Endothelial cell of umbilical vein (primary cell): Measurements from ENCODE around the gene C10orf105. TPM values are rescaled to one million over a fixed set of nuclear protein-coding genes. Genes with fewer than 3 reads are reported as not detected.

ENCODE experiments used
- BruUV-seq: library from RNA; stranded (reverse); fragments of 400-500 nt; replicated peaks from 2 replicates; lab custom pipeline; 2021; lab: Mats Ljungman, UMichigan
- CTCF ChIA-PET: fragments of 300-600, 350-600 bp; sonication (Branson Sonifier 250); formaldehyde crosslinking; loops from one replicate; lab custom pipeline; 2021; ENCODE audit warnings: antibody characterized with exemption, inconsistent platforms; lab: Charles Lee
- POLR2A ChIA-PET: fragments of 300-600, 350-600 bp; sonication (Branson Sonifier 250); formaldehyde crosslinking; loops from one replicate; lab custom pipeline; 2021; ENCODE audit warnings: antibody characterized with exemption, inconsistent platforms; lab: Charles Lee
- DNase-seq: peaks from one replicate; pipeline ENCODE4 v3.0.0-alpha.2; 2011; ENCODE audit warnings: low read depth, low spot score
- FAIRE-seq: peaks from 2 replicates; lab custom pipeline; 2011; peaks lifted over from hg19 to GRCh38; lab: Jason Lieb, UNC
- H2AFZ ChIP-seq: 2 replicates; pipeline ENCODE4 v1.6.0; 2012; ENCODE audit warnings: low read depth, low read length, control low read depth, inconsistent platforms
- H3K27ac ChIP-seq: 2 replicates; pipeline ENCODE4 v1.5.1; 2011; ENCODE audit warnings: low read depth, mild to moderate bottlenecking, control low read depth, low read length, moderate library complexity; ENCODE audit not compliant: insufficient read depth
- H3K27me3 ChIP-seq, 2 experiments: 2 replicates each; pipeline versions ENCODE4 v1.6.0 to v1.6.1; 2011; ENCODE audit warnings: low read length in 2 of 2, mixed read lengths in 1 of 2; ENCODE audit not compliant: control insufficient read depth in 2 of 2, insufficient read depth in 2 of 2
- H3K36me3 ChIP-seq, 2 experiments: 2 replicates in 1 of 2; 3 replicates in 1 of 2; pipeline ENCODE4 v1.5.1; 2011; ENCODE audit warnings: low read length in 2 of 2, mild to moderate bottlenecking in 1 of 2, moderate library complexity in 1 of 2; ENCODE audit not compliant: control insufficient read depth in 2 of 2, insufficient read depth in 2 of 2; ENCODE audit errors: extremely low read depth in 1 of 2
- H3K4me1 ChIP-seq: 3 replicates; pipeline ENCODE4 v1.5.1; 2011; ENCODE audit warnings: mild to moderate bottlenecking, low read length; ENCODE audit not compliant: control insufficient read depth, insufficient read depth; ENCODE audit errors: extremely low read depth
- H3K4me2 ChIP-seq: 2 replicates; pipeline ENCODE4 v1.6.1; 2011; ENCODE audit warnings: low read length, control low read depth, mixed read lengths; ENCODE audit not compliant: insufficient read depth
- H3K4me3 ChIP-seq, 3 experiments: fragments of 200-600 bp in 1 of 3; sonication (generic), shearing (Covaris generic) in 1 of 3; replicated peaks in 1 of 3; 2 replicates each; pipeline ENCODE4 v1.5.1; 2011 to 2016; ENCODE audit warnings: control low read depth in 3 of 3, low read length in 3 of 3, mild to moderate bottlenecking in 2 of 3, inconsistent platforms in 1 of 3, low read depth in 1 of 3, moderate library complexity in 1 of 3; ENCODE audit not compliant: insufficient read depth in 1 of 3
- H3K79me2 ChIP-seq: 2 replicates; pipeline ENCODE4 v1.6.0; 2012; ENCODE audit warnings: low read length, inconsistent platforms; ENCODE audit not compliant: control insufficient read depth, insufficient read depth
- H3K9ac ChIP-seq: replicated peaks from 2 replicates; pipeline ENCODE3; 2011; ENCODE audit warnings: low read length, control low read depth; ENCODE audit not compliant: insufficient read depth; ENCODE audit errors: extremely low read depth
- H3K9me1 ChIP-seq: replicated peaks from 3 replicates; pipeline ENCODE4 v1.6.0; 2011; ENCODE audit warnings: mild to moderate bottlenecking, low read length; ENCODE audit not compliant: control insufficient read depth, insufficient read depth; ENCODE audit errors: extremely low read depth
- H3K9me3 ChIP-seq: replicated peaks from 2 replicates; pipeline ENCODE4 v1.5.1; 2012; ENCODE audit warnings: low read length, inconsistent platforms; ENCODE audit not compliant: control insufficient read depth, insufficient read depth
- H4K20me1 ChIP-seq: replicated peaks from 2 replicates; pipeline ENCODE3; 2011; ENCODE audit warnings: mild to moderate bottlenecking, low read length; ENCODE audit not compliant: control insufficient read depth, insufficient read depth; ENCODE audit errors: extremely low read depth
- EZH2 ChIP-seq: IDR thresholded peaks from 2 replicates; pipeline ENCODE4 v1.6.1; 2012; ENCODE audit warnings: borderline replicate concordance, low read depth, mild to moderate bottlenecking, moderate library complexity, low read length, inconsistent platforms; ENCODE audit not compliant: severe bottlenecking
- FOS ChIP-seq: IDR thresholded peaks from 2 replicates; pipeline ENCODE4 v1.6.1; 2011; ENCODE audit warnings: mild to moderate bottlenecking, low read length, moderate library complexity, borderline replicate concordance; ENCODE audit not compliant: insufficient read depth
- GATA2 ChIP-seq: IDR thresholded peaks from 2 replicates; pipeline ENCODE4 v1.7.0; 2011; ENCODE audit warnings: low read depth, mild to moderate bottlenecking, moderate library complexity, mixed read lengths, low read length; ENCODE audit not compliant: insufficient read length, insufficient read depth
- JUN ChIP-seq: IDR thresholded peaks from 2 replicates; pipeline ENCODE4 v1.6.1; 2011; ENCODE audit warnings: borderline replicate concordance, low read depth; ENCODE audit not compliant: insufficient read length, insufficient read depth
- MYC ChIP-seq: IDR thresholded peaks from one replicate; pipeline ENCODE4 v1.6.1; 2011; ENCODE audit warnings: mild to moderate bottlenecking, low read depth, low read length
- POLR2A ChIP-seq: IDR thresholded peaks from 2 replicates; pipeline ENCODE4 v1.6.1; 2012; ENCODE audit warnings: low read depth, mild to moderate bottlenecking, control low read depth, low read length
- dilution Hi-C: fragments of 300-500 bp; cut with MboI; formaldehyde crosslinking; loops from one replicate; pipeline ENCODE4 v1.15.0; 2019; ENCODE audit warnings: low sequenced_read_pairs; ENCODE audit not compliant: extremely low pct_ligation_motif_present
- intact Hi-C: fragments of 100-400 bp; cut with micrococcal nuclease; formaldehyde crosslinking; loops from one replicate; pipeline ENCODE4 v1.10.0; 2022
- polyA plus RNA-seq, 4 experiments: library from polyadenylated mRNA; depleted of rRNA in 3 of 4; stranded (reverse) in 3 of 4; unstranded in 1 of 4; fragments of >200 nt; gene quantifications; 2 replicates each; pipeline versions ENCODE4 v1.2.1 to v1.2.3, GENCODE V29; 2011 to 2012; ENCODE audit warnings: missing spikeins in 1 of 4
- total RNA-seq: library from RNA; stranded (reverse); gene quantifications from 2 replicates; pipeline ENCODE4 v1.2.3, GENCODE V29; 2021
- TF ChIP-seq, protein P1 (sequence below): IDR thresholded peaks from 2 replicates; pipeline ENCODE4 v1.6.1; 2011; ENCODE audit not compliant: insufficient read depth, insufficient read length

Gene C10orf105
- total and polyA plus RNA-seq, 2 donors (not counting 3 experiments of a cell fraction or from before 2014, with no cell fraction given): not detected

DNA sequence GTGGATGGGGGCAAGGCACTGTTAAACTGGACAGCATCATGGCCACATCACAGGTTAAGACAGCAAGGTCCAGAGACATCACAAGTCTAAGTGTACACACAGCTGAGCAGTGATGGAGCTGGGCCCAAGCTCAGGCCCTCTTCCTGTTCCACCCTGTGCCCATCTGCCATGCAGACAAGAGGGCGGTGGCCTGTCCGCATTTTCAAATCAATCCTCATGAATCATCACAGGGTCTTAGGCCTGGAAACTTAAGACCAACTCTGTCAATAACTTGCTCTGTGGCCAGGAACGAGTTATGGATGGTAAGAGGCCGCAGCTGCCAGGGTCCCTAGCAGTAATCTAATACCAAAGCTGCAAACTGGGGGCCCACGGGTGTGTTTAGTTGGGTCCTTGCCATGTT is 3.2 kb downstream of the C10orf105 start:
- H3K4me2 ChIP-seq: no peak overlapping the region
- H3K36me3 ChIP-seq: no peaks in the 10 kb centered on the region
- BruUV-seq: no TSS peak
- intact Hi-C loops: no loop called here
- POLR2A ChIA-PET: no interaction called here
- no peak overlapping the region for H3K4me3 ChIP-seq
- no peak overlapping the region for H3K27ac ChIP-seq
- dilution Hi-C loops: no loop called here
- TF ChIP-seq, protein P1, sequence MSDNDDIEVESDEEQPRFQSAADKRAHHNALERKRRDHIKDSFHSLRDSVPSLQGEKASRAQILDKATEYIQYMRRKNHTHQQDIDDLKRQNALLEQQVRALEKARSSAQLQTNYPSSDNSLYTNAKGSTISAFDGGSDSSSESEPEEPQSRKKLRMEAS: no peak
- TF ChIP-seq JUN: no peak
- TF ChIP-seq MYC: no peak
- TF ChIP-seq FOS: no peak
- no peak for TF ChIP-seq POLR2A
- H3K9me3 ChIP-seq: no peaks in the 10 kb centered on the region
- no peak overlapping the region for H2AFZ ChIP-seq
- H3K79me2 ChIP-seq: no peaks in the 10 kb centered on the region
- H3K9me1 ChIP-seq: no peaks in the 10 kb centered on the region
- DNase-seq (no peak), FAIRE-seq (no peak)
- CTCF ChIA-PET: interaction anchor here (0.9 to 2.0 kb wide), 2 partner anchors 11 to 20 kb away, joined by 3 to 5 read pairs; no protein-coding TSS in a partner anchor
- peaks cover 3% of the 10 kb centered on the region for H3K4me1 ChIP-seq
- no peak overlapping the region for H3K9ac ChIP-seq
- peaks cover 0 to 2% of the 10 kb centered on the region in 2 experiments for H3K27me3 ChIP-seq
- no peaks in the 10 kb centered on the region for H4K20me1 ChIP-seq

DNA sequence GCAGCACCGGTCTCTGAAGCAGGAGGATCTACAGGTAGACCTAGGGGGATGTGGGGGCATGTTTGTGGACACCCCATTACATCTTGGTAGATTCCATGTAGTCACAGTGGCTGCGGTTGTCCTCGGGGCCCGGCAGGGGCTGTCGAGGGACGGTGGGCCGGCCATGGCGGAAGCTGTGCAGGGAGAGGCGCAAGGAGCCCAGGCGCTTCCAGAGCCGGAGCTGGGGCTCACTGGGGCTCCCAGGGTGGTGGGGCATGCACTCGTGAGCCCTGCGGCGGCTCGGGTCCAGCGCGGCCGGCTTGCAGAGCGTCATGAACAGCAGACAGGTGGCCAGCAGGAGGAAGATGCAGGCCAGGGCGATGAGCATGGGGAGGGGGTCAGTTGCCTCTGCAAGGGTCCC is 3.7 kb downstream of the C10orf105 start:
- TF ChIP-seq FOS (no peak), POLR2A (no peak), GATA2 (no peak), EZH2 (no peak)
- TF ChIP-seq, protein P1: no peak
- DNase-seq (no peak), FAIRE-seq (no peak)
- intact Hi-C loops: no loop called here
- no peaks in the 10 kb centered on the region for H3K36me3 ChIP-seq
- no peak overlapping the region for H3K4me3 ChIP-seq
- dilution Hi-C loops: no loop called here
- no peak overlapping the region for H2AFZ ChIP-seq
- peaks cover 3% of the 10 kb centered on the region for H3K4me1 ChIP-seq
- H3K9ac ChIP-seq: no peak overlapping the region
- H3K9me1 ChIP-seq: no peaks in the 10 kb centered on the region
- no peak overlapping the region for H3K27ac ChIP-seq
- BruUV-seq: no TSS peak
- no peaks in the 10 kb centered on the region for H3K79me2 ChIP-seq
- no peaks in the 10 kb centered on the region for H4K20me1 ChIP-seq
- ChIA-PET CTCF (interaction anchor here (0.9 to 2.0 kb wide), 2 partner anchors 10 to 20 kb away, joined by 3 to 5 read pairs; no protein-coding TSS in a partner anchor), POLR2A (no interaction called here)
- peaks cover 0 to 2% of the 10 kb centered on the region in 2 experiments for H3K27me3 ChIP-seq
- no peaks in the 10 kb centered on the region for H3K9me3 ChIP-seq
- no peak overlapping the region for H3K4me2 ChIP-seq
